Astrocyte of the cerebellum (primary cell): Measurements from ENCODE around the gene LRRC27.

Source experiments
- DNase-seq: peaks from one replicate; pipeline ENCODE4 v3.0.0-alpha.2; 2011; ENCODE audit warnings: low read depth
- H3K4me3 ChIP-seq: 2 replicates; pipeline ENCODE4 v1.5.1; 2011; ENCODE audit warnings: mild to moderate bottlenecking, low read depth, low read length, moderate library complexity
- in situ Hi-C: cut with HindIII; loops from 2 replicates; pipeline ENCODE4 v1.10.0; 2017; ENCODE audit warnings: low sequenced_read_pairs
- TF ChIP-seq, protein P1 (sequence below): IDR thresholded peaks from 2 replicates; pipeline ENCODE4 v1.5.1; 2012; ENCODE audit warnings: low read length, low read depth, moderate library complexity, mild to moderate bottlenecking; ENCODE audit errors: missing control alignments

Gene LRRC27

DNA sequence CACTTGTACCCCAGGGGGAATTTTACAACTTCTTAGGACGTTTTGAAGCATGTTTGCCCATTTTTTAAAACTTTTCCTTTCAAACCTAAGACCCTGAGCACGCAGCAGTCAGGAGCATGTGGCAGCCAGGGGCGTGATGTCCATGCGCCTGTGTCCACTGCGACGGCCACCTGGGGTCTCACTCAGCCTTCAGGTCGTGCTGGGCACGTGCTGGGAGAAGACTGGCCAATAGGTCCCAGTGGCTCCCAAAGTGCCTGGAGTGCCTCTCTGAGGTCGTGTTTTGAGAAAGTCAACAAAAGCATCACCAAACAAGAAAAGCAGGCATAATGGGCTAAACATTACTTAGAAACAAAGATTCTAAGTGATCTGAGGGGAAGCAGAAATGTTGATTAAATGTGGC is 14.8 kb downstream of the LRRC27 start:
- in situ Hi-C loops, result loop anchor here (10.0 kb wide), 1 partner anchor 142 kb away; no protein-coding TSS in a partner anchor
- TF ChIP-seq, protein P1, sequence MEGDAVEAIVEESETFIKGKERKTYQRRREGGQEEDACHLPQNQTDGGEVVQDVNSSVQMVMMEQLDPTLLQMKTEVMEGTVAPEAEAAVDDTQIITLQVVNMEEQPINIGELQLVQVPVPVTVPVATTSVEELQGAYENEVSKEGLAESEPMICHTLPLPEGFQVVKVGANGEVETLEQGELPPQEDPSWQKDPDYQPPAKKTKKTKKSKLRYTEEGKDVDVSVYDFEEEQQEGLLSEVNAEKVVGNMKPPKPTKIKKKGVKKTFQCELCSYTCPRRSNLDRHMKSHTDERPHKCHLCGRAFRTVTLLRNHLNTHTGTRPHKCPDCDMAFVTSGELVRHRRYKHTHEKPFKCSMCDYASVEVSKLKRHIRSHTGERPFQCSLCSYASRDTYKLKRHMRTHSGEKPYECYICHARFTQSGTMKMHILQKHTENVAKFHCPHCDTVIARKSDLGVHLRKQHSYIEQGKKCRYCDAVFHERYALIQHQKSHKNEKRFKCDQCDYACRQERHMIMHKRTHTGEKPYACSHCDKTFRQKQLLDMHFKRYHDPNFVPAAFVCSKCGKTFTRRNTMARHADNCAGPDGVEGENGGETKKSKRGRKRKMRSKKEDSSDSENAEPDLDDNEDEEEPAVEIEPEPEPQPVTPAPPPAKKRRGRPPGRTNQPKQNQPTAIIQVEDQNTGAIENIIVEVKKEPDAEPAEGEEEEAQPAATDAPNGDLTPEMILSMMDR, result no peak
- no peak for DNase-seq
- H3K4me3 ChIP-seq, result no peak overlapping the region

DNA sequence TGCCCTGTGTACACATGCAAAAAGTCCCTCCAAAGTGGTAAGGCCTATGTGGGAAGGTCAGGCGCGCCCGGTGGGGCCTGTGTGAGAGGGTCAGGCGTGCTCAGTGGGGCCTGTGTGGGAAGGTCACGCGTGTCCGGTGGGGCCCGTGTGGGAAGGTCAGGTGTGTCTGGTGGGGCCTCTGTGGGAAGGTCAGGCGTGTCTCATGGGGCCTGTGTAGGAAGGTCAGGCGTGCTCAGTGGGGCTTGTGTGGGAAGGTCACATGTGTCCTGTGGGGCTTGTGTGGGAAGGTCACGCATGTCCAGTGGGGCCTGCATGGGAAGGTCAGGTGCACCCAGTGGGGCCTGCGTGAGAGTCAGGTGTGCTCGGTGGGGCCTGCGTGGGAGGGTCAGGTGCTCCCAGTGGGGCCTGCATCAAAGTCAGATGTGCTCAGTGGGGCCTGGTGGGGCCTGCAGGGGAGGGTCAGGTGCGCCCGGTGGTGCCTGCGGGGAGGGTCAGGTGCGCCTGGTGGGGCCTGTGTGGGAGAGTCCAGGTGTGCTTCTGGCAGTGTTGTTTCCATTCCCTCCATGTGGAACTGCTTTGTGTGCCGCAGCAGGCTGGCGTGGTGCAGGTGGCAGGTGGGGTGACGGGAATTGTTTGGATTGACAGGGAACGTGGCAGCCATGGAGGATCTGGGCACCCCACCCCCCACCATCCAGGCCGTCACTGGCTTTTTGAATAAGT is 15.4 kb downstream of the LRRC27 start:
- TF ChIP-seq, protein P1, result no peak
- in situ Hi-C loops, result loop anchor here (10.0 kb wide), 1 partner anchor 143 kb away; no protein-coding TSS in a partner anchor
- DNase-seq, result no peak
- no peak overlapping the region for H3K4me3 ChIP-seq

DNA sequence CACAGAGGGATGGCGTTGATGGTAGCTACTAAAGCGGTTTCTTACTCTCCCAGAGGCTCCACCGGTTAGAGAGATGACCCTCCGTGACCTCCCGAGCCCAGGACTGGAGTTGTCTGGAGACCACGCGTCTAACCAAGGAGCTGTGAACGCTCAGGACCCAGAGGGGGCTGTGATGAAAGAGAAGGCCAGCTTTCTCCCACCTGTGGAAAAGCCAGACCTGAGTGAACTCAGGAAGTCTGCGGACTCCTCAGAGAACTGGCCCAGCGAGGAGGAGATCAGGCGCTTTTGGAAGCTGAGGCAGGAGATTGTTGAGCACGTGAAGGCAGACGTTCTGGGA is 15.9 kb downstream of the LRRC27 start:
- H3K4me3 ChIP-seq, result no peak overlapping the region
- TF ChIP-seq, protein P1, result no peak
- in situ Hi-C loops, result loop anchor here (10.0 kb wide), 1 partner anchor 143 kb away; no protein-coding TSS in a partner anchor
- DNase-seq, result no peak

DNA sequence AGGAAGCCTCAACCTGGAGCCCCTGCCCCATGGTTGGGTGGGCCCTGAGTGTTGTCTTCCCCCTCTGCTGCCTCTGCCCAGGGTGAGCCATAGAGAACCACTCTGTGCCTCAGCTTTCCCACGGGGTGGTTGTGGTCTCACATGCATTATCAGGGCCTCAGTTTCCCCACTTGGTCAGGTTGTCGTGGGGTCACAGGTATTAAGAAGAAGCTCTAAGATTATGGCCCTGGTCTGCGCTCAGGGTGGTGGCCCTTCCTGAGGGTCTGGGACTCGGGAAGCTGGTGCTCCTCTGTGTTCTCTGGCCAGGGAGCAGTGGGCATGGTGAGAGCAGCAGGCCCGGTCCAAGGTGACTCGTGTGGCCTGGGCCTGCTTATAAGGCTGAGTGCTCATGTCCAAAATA is 17.8 kb downstream of the LRRC27 start:
- no peak for DNase-seq
- H3K4me3 ChIP-seq, result no peak overlapping the region
- TF ChIP-seq, protein P1, result no peak
- in situ Hi-C loops, result loop anchor here (10.0 kb wide), 1 partner anchor 145 kb away; no protein-coding TSS in a partner anchor

DNA sequence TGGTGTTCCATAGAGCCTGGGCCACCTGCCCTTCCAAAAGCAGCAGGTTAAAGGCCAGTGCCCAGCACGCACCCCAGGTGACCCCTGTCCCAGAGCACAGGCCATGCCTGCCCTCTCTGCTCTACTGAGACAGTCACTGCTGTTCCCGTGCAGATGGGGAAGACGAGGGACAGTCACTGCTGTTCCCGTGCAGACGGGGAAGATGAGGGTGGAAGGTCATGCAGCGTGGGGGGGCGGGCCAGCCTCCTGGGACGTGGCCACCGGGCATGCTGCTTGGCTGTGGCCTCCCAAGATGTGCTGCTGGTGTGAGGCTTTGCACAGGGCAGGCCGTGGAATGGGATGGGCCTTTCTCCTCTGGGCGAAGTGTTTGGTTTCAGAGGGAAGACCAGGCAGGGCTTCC is 18.4 kb downstream of the LRRC27 start:
- TF ChIP-seq, protein P1, result no peak
- no peak for DNase-seq
- in situ Hi-C loops, result no loop called here

DNA sequence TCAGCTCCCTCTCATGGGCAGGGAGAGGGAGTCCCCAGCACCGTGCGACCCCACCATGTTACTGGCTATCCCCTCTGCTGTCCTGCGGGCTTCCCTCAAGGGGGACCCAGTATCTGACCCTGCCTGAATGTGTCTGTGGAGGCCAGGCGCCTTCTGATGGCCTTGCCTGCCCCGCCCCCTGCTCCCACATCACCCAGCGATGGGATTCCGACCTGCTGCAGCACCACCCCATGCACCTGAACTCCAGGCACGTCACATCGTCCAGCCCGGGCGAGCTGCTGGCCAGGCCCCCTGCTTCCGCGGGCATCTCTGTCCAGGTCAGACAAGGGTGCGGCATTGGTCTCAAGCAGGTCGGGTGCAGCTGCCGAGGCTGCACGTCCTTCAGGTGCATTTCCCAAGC is 19.0 kb downstream of the LRRC27 start:
- TF ChIP-seq, protein P1, result no peak
- H3K4me3 ChIP-seq, result no peak overlapping the region
- no peak for DNase-seq
- in situ Hi-C loops, result no loop called here

More for the DNA sequence above, 18.4 kb downstream of the LRRC27 start:
- no peak overlapping the region for H3K4me3 ChIP-seq
